Coronary artery (tissue), 2 donors: ENCODE results near the gene IDH3B.

Experiments used
- DNase-seq: peaks from one replicate; pipeline ENCODE4 v3.0.0-alpha.2; 2017; ENCODE audit warnings: low spot score
- H3K27ac ChIP-seq, 2 donors: fragments of 200-600 bp; sonication (generic); one replicate each; pipeline ENCODE4 v1.5.1; 2016 to 2019
- H3K4me3 ChIP-seq: fragments of 200-600 bp; sonication (generic); 2 replicates; pipeline ENCODE4 v1.5.1; 2016; ENCODE audit warnings: mild to moderate bottlenecking, moderate library complexity
- TF ChIP-seq, protein P1 (sequence below): fragments of 200-600 bp; sonication (generic); IDR thresholded peaks from one replicate; pipeline ENCODE4 v1.5.1; 2019; ENCODE audit warnings: antibody characterized with exemption

Gene IDH3B

DNA sequence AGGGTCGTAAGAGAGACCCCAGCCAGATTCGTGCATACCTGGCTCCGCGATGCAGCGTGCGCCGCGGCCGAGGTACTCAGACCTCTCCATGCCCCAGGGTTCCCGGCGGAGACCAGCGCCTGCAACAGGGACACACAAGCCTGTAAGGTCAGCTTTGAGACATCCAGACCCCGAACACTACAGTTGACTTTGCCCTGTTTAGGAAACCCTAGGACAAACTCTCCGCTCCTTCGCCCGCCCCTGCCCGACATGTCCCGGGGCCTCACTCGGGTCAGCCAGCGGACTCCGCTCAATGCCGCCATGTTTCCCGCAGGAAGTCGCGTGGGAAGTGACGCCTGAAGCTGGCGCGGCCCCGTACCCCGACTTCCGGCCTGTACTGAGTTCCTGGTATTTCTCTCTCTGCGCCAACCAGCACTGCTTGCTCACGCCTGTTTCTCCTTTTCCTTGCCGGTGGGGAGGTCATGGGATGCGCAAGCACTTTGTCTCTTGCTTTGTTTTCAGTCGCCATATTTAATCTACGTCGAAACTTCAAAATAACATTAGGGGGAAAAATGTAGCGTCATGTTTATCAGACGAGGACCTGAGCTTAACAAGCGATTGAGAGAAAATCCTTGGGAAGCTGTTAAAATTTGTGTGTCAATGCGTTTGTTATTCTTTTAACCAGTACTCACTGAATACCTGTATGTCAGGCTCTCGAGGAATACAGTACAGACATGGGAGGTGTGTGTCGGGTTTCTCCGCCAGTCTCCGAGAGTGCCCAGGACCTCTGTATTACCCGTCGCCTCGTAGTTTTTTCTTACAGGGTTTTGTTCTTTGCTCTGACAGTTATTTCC is at the start of gene IDH3B:
TSS of gene IDH3B (minus strand) at position 330 of the 833 bp plus-strand sequence. CDS start at position 302, 28 bp downstream.
- TF ChIP-seq, protein P1, sequence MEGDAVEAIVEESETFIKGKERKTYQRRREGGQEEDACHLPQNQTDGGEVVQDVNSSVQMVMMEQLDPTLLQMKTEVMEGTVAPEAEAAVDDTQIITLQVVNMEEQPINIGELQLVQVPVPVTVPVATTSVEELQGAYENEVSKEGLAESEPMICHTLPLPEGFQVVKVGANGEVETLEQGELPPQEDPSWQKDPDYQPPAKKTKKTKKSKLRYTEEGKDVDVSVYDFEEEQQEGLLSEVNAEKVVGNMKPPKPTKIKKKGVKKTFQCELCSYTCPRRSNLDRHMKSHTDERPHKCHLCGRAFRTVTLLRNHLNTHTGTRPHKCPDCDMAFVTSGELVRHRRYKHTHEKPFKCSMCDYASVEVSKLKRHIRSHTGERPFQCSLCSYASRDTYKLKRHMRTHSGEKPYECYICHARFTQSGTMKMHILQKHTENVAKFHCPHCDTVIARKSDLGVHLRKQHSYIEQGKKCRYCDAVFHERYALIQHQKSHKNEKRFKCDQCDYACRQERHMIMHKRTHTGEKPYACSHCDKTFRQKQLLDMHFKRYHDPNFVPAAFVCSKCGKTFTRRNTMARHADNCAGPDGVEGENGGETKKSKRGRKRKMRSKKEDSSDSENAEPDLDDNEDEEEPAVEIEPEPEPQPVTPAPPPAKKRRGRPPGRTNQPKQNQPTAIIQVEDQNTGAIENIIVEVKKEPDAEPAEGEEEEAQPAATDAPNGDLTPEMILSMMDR: no peak
- peak; percentile 96 for DNase-seq
- Histone ChIP-seq H3K27ac (peak within 1 kb of the TSS; percentile 88 to 92), H3K4me3 (peak within 1 kb of the TSS; percentile 96)

DNA sequence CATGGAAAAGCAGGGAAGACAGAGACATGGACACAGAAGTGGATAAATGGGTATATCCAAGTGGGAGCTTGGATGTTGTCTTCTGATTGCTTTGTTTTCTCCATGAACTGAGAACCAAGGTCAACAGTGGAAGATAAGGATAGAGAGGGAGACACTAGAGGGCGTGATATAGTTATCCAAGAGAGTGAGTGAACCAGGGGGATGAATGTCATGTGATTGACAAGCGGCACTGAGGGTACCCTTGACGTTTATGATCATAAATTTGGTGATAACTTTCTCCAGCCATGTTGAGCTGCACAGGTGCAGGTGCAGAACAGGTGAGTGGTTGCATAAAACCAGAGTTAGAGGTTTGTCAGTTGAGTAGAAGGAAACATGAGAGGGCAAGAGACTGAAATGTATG is 49.3 kb upstream of the IDH3B start:
- no peak for DNase-seq
- Histone ChIP-seq H3K27ac (no peak overlapping the region), H3K4me3 (no peak overlapping the region)
- TF ChIP-seq, protein P1: no peak

DNA sequence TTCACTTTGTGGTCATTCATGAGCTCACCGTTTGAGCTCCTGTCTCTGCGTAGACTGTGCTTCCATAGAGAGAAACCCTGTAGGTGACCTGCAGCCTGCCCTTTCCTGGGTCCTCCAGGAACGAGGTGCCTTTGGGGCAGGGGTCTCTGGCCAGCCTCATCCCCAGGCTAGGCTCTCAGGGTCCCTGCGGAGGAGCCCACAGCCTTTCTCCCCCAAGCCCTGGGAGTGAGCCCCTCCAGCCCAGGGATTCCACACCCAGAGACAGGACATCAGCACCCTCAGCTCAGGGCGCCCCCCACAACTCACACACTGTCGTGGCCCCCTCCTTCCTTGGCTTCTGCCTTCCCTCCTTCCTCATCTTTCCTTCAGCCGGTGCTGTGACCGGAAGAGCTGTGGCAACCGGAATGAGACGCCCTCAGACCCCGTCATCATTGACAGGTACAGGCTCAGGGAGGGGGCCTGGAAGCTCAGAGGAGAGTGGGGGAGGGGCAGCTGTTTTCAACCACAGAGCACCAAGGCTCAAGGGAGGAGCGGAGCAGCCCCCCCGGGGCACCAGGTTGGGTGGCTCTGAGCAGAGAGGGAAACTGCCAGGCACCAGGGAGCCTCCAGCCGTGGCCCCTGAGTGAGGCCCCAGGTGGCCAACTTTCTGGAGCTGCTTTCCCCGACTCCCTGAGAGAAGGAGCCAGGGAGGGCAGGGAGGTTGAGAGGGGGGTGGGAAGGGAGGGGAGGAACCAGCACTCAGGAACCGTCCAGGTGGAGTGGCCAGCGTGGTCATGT is 45.4 kb upstream of the IDH3B start:
- no peak overlapping the region for H3K4me3 ChIP-seq
- TF ChIP-seq, protein P1: no peak
- no peak overlapping the region for H3K27ac ChIP-seq
- DNase-seq: peak; percentile 66

DNA sequence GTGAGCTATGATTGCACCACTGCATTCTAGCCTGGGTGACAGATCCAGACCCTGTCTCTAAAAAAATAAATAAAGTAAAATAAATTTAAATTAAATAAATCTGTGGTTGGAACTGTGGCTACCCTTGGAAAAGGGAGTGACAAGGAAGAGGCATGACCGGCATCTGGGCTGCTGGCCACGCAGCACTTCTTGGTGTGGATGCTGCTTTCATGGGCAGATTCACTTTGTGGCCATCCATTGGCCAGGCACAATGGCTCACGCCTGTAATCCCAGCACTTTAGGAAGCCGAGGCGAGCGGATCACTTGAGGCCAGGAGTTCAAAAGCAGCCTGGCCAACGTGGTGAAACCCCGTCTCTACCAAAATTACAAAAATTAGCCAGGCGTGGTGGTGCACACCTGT is 44.6 kb upstream of the IDH3B start:
- H3K4me3 ChIP-seq: no peak overlapping the region
- TF ChIP-seq, protein P1: no peak
- peak; percentile 29 for DNase-seq
- H3K27ac ChIP-seq: no peak overlapping the region

DNA sequence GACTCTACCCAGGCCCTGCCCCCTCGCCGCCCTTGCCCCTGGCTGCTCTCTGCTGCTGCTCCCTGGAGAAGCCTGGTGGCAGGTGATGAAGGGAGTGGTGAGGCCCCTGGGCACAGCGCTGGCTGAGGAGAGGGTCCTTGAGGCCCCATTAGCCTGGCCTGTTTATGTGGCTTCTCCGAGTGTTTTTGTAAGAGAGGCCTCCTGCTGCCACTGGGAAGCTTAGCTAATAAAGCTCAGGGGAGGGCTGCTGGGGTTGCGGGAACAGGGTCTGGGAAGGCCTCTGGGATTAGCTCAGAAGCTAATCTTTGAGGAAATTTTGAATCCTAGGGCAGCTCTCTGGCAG is 44.0 kb upstream of the IDH3B start:
- TF ChIP-seq, protein P1: no peak
- peak; percentile 57 for DNase-seq
- Histone ChIP-seq H3K4me3 (no peak overlapping the region), H3K27ac (no peak overlapping the region)

DNA sequence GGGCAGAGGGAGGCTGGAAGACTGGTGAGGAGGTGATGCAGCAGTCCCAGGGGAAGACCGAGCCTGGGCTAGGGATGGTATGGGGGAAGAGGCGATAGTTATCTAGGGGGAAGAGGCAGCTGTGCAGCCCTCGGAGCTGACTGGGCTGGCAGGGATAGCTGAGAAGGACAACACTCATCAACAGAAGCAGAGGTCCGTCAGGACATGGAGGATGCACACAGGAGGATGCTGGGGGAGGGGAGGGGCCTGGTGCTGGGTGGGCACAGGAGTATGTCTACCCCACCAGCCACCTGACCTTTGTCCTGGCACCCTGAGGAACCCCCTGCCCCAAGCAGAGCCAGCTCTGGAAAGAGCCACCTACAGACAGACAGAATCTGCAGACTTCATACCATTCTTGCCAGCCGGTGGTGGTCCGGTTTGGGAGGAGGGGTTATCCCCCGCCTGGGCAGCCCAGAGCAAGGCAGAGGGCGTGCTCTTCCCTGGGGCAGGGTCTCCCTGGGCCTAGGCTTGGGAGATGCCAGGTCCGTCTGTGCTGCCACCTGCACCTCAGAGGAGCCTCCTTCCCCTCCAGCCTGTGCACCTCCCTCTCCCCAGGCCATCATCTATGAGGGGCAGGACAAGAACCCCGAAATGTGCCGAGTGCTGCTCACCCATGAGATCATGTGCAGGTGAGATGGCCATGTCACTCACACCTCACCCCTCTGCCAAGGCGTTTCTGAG is 43.5 kb upstream of the IDH3B start:
- TF ChIP-seq, protein P1: no peak
- peak; percentile 56 for DNase-seq
- H3K27ac ChIP-seq: no peak overlapping the region

More for the DNA sequence above, 43.5 kb upstream of the IDH3B start:
- H3K4me3 ChIP-seq: no peak overlapping the region
